A549 (cell line): ENCODE data around the gene HNRNPK.

Experiments
- BHLHE40 ChIP-seq: IDR thresholded peaks from 2 replicates; pipeline ENCODE4 v1.6.1; 2012; ENCODE audit warnings: low read depth, low read length, inconsistent platforms
- CEBPB ChIP-seq, 2 experiments: fragments of >200 bp in 1 of 2; sonication (Bioruptor Twin) in 1 of 2; formaldehyde crosslinking in 1 of 2; IDR thresholded peaks; 2 replicates each; pipeline ENCODE4 v1.6.1; 2012 to 2016
- CHD2 ChIP-seq: fragments of 150-350 bp; IDR thresholded peaks from 2 replicates; pipeline ENCODE4 v1.6.1; 2014; ENCODE audit warnings: low read length; ENCODE audit not compliant: partially characterized antibody
- ESRRA ChIP-seq: fragments of 150-350 bp; IDR thresholded peaks from 2 replicates; pipeline ENCODE4 v1.6.1; 2014; ENCODE audit warnings: mild to moderate bottlenecking, low read length, borderline replicate concordance
- NFE2L2 ChIP-seq: fragments of 150-350 bp; conservative IDR thresholded peaks from 2 replicates; pipeline ENCODE4 v1.6.1; 2014; ENCODE audit warnings: low read length
- PHF8 ChIP-seq: fragments of 200-600 bp; sonication (generic); IDR thresholded peaks from 2 replicates; pipeline ENCODE4 v1.6.1; 2016; ENCODE audit warnings: low read depth, mild to moderate bottlenecking, antibody characterized with exemption, moderate library complexity, borderline replicate concordance
- POLR2A ChIP-seq: IDR thresholded peaks from 2 replicates; pipeline ENCODE4 v1.6.1; 2012; ENCODE audit warnings: mild to moderate bottlenecking, low read length
- POLR2AphosphoS2 ChIP-seq: conservative IDR thresholded peaks from 2 replicates; pipeline ENCODE4 v1.6.1; 2012; ENCODE audit warnings: low read length, improper control_type of control experiment, inconsistent platforms
- RARB ChIP-seq: fragments of 250-450 bp; sonication (Bioruptor Pico); IDR thresholded peaks from 2 replicates; pipeline ENCODE4 v1.8.0; 2021; ENCODE audit warnings: mild to moderate bottlenecking, moderate library complexity
- SREBF2 ChIP-seq: fragments of 450-650 bp; IDR thresholded peaks from 2 replicates; pipeline ENCODE4 v1.6.1; 2014; ENCODE audit warnings: mild to moderate bottlenecking, moderate library complexity
- TF ChIP-seq, protein P1 (sequence below): IDR thresholded peaks from 2 replicates; pipeline ENCODE4 v1.6.1; 2012
- TF ChIP-seq, protein P2 (sequence below): fragments of >200 bp; sonication (Bioruptor Twin); formaldehyde crosslinking; IDR thresholded peaks from 3 replicates; pipeline ENCODE4 v1.5.1; 2016
- TF ChIP-seq, protein P3 (sequence below): fragments of 450-650 bp; IDR thresholded peaks from 2 replicates; pipeline ENCODE4 v1.6.1; 2014; ENCODE audit warnings: antibody characterized with exemption
- TF ChIP-seq, protein P4 (sequence below): IDR thresholded peaks from 2 replicates; pipeline ENCODE4 v1.6.1; 2012

- TF ChIP-seq, protein P1, sequence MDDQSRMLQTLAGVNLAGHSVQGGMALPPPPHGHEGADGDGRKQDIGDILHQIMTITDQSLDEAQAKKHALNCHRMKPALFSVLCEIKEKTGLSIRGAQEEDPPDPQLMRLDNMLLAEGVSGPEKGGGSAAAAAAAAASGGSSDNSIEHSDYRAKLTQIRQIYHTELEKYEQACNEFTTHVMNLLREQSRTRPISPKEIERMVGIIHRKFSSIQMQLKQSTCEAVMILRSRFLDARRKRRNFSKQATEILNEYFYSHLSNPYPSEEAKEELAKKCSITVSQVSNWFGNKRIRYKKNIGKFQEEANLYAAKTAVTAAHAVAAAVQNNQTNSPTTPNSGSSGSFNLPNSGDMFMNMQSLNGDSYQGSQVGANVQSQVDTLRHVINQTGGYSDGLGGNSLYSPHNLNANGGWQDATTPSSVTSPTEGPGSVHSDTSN: no peak
- no peak for TF ChIP-seq CHD2
- TF ChIP-seq, protein P2, sequence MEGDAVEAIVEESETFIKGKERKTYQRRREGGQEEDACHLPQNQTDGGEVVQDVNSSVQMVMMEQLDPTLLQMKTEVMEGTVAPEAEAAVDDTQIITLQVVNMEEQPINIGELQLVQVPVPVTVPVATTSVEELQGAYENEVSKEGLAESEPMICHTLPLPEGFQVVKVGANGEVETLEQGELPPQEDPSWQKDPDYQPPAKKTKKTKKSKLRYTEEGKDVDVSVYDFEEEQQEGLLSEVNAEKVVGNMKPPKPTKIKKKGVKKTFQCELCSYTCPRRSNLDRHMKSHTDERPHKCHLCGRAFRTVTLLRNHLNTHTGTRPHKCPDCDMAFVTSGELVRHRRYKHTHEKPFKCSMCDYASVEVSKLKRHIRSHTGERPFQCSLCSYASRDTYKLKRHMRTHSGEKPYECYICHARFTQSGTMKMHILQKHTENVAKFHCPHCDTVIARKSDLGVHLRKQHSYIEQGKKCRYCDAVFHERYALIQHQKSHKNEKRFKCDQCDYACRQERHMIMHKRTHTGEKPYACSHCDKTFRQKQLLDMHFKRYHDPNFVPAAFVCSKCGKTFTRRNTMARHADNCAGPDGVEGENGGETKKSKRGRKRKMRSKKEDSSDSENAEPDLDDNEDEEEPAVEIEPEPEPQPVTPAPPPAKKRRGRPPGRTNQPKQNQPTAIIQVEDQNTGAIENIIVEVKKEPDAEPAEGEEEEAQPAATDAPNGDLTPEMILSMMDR: no peak
- no peak for TF ChIP-seq PHF8
- TF ChIP-seq, protein P3, sequence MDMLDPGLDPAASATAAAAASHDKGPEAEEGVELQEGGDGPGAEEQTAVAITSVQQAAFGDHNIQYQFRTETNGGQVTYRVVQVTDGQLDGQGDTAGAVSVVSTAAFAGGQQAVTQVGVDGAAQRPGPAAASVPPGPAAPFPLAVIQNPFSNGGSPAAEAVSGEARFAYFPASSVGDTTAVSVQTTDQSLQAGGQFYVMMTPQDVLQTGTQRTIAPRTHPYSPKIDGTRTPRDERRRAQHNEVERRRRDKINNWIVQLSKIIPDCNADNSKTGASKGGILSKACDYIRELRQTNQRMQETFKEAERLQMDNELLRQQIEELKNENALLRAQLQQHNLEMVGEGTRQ: no peak
- TF ChIP-seq POLR2A: no peak
- no peak for TF ChIP-seq ESRRA
- no peak for TF ChIP-seq RARB (CRISPR knock-in tag)
- no peak for TF ChIP-seq POLR2AphosphoS2
- TF ChIP-seq SREBF2: no peak
- no peak for TF ChIP-seq NFE2L2
- TF ChIP-seq BHLHE40: no peak
- TF ChIP-seq, protein P4, sequence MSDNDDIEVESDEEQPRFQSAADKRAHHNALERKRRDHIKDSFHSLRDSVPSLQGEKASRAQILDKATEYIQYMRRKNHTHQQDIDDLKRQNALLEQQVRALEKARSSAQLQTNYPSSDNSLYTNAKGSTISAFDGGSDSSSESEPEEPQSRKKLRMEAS: no peak
- TF ChIP-seq CEBPB (IDR thresholded peaks at IDR 0.05): no peak
These were observed 21.0 kb downstream of the HNRNPK start for GRCh38 chr9:83959061-83959460.
